Transverse colon (tissue), 4 donors: ENCODE results near the gene COPS8. TPM values are rescaled to one million over a fixed set of nuclear protein-coding genes. Genes with fewer than 3 reads are reported as not detected.

Experiments used
- DNase-seq: peaks from one replicate; pipeline ENCODE4 v3.0.0-alpha.2; 2019
- H3K27ac ChIP-seq, 4 donors: fragments of 200-600 bp; sonication (generic); 2 replicates each; pipeline ENCODE4 v1.5.1; 2016 to 2018; ENCODE audit warnings: inconsistent platforms in 4 of 4
- H3K27me3 ChIP-seq: fragments of 200-600 bp; sonication (generic); 2 replicates; pipeline ENCODE4 v1.5.1; 2017; ENCODE audit warnings: inconsistent platforms
- H3K36me3 ChIP-seq, 4 donors: fragments of 200-600 bp; sonication (generic); 2 replicates each; pipeline ENCODE4 v1.5.1; 2017 to 2019; ENCODE audit warnings: inconsistent platforms in 4 of 4
- H3K4me1 ChIP-seq, 4 donors: fragments of 200-600 bp; sonication (generic); 2 replicates each; pipeline ENCODE4 v1.5.1; 2017 to 2020; ENCODE audit warnings: inconsistent platforms in 4 of 4
- H3K4me3 ChIP-seq, 4 donors: fragments of 200-600 bp; sonication (generic); 1 replicate in 1 of 4; 2 replicates in 3 of 4; pipeline versions ENCODE4 v1.5.1 to v1.6.1; 2017 to 2019; ENCODE audit warnings: inconsistent platforms in 4 of 4
- H3K9me3 ChIP-seq, 2 donors: fragments of 200-600 bp; sonication (generic); 2 replicates each; pipeline ENCODE4 v1.5.1; 2017 to 2019; ENCODE audit warnings: inconsistent platforms in 2 of 2
- EP300 ChIP-seq: sonication (generic); formaldehyde crosslinking; IDR thresholded peaks from one replicate; pipeline ENCODE4 v1.6.1; 2017; ENCODE audit warnings: antibody characterized with exemption, low read depth
- POLR2A ChIP-seq: fragments of 450-650 bp; IDR thresholded peaks from one replicate; pipeline ENCODE4 v1.6.1; 2016; ENCODE audit warnings: antibody characterized with exemption, mild to moderate bottlenecking, moderate library complexity
- POLR2AphosphoS5 ChIP-seq, 3 donors: sonication (generic); formaldehyde crosslinking; IDR thresholded peaks; one replicate each; pipeline ENCODE4 v1.6.1; 2016; ENCODE audit warnings: antibody characterized with exemption in 3 of 3
- WGBS, 2 donors: methylation state at CpG; one replicate each; pipeline ENCODE4 v1.1.5; 2018; ENCODE audit warnings: low coverage in 1 of 2; 5-methylcytosine and 5-hydroxymethylcytosine counted together
- in situ Hi-C, 4 donors: fragments of 200-750 bp; cut with MboI; loops; one replicate each; pipeline versions ENCODE4 v1.15.0 to v1.15.1; 2017; ENCODE audit warnings: low sequenced_read_pairs in 3 of 4, low pct_ligation_motif_present in 1 of 4, low pct_unique_long_range_greater_than_20kb in 1 of 4
- intact Hi-C: fragments of 100-400 bp; cut with DNase I; formaldehyde crosslinking; loops from one replicate; pipeline ENCODE4 v1.15.1; 2023; ENCODE audit warnings: low total_unique reads
- total RNA-seq, 4 donors: library from RNA; depleted of rRNA; stranded (reverse); fragments of >200 nt; gene quantifications; one replicate each; pipeline ENCODE4 v1.1.0, GENCODE V29; 2016
- TF ChIP-seq, protein P1 (sequence below), 5 experiments: fragments of 200-600 bp in 3 of 5; fragments of 450-650 bp in 2 of 5; sonication (generic) in 3 of 5; IDR thresholded peaks; 1 replicate in 2 of 5; 2 replicates in 3 of 5; pipeline ENCODE4 v1.5.1; 2016 to 2017; ENCODE audit warnings: antibody characterized with exemption in 5 of 5, inconsistent platforms in 3 of 5, mild to moderate bottlenecking in 2 of 5, moderate library complexity in 1 of 5

Gene COPS8
- total RNA-seq, 4 donors from 2014 or later = 10.3 to 43.0 (median 35.4) TPM

GRCh38 chr2:237143118-237143517 lies 57.4 kb downstream of the COPS8 start:
- no peaks in the 10 kb centered on the region for H3K4me1 ChIP-seq
- intact Hi-C loops (no loop called here), in situ Hi-C loops (no loop called here)
- peak overlapping the region in 3 of 4 donors; percentile 15 to 66 (median 53) for H3K27ac ChIP-seq
- H3K36me3 ChIP-seq = no peaks in the 10 kb centered on the region
- H3K9me3 ChIP-seq = peaks cover 15 to 18% of the 10 kb centered on the region in 2 donors
- DNase-seq = no peak
- 60 to 69% methylated on average over 1 to 2 of the region's 2 CpGs for WGBS, 2 donors
- no peak overlapping the region for H3K4me3 ChIP-seq
- no peaks in the 10 kb centered on the region for H3K27me3 ChIP-seq
- TF ChIP-seq, protein P1, sequence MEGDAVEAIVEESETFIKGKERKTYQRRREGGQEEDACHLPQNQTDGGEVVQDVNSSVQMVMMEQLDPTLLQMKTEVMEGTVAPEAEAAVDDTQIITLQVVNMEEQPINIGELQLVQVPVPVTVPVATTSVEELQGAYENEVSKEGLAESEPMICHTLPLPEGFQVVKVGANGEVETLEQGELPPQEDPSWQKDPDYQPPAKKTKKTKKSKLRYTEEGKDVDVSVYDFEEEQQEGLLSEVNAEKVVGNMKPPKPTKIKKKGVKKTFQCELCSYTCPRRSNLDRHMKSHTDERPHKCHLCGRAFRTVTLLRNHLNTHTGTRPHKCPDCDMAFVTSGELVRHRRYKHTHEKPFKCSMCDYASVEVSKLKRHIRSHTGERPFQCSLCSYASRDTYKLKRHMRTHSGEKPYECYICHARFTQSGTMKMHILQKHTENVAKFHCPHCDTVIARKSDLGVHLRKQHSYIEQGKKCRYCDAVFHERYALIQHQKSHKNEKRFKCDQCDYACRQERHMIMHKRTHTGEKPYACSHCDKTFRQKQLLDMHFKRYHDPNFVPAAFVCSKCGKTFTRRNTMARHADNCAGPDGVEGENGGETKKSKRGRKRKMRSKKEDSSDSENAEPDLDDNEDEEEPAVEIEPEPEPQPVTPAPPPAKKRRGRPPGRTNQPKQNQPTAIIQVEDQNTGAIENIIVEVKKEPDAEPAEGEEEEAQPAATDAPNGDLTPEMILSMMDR (IDR thresholded peaks at IDR 0.05) = no peak
- no peak for TF ChIP-seq POLR2AphosphoS5 (IDR thresholded peaks at IDR 0.05)
- no peak for TF ChIP-seq EP300
- TF ChIP-seq POLR2A = no peak

DNA sequence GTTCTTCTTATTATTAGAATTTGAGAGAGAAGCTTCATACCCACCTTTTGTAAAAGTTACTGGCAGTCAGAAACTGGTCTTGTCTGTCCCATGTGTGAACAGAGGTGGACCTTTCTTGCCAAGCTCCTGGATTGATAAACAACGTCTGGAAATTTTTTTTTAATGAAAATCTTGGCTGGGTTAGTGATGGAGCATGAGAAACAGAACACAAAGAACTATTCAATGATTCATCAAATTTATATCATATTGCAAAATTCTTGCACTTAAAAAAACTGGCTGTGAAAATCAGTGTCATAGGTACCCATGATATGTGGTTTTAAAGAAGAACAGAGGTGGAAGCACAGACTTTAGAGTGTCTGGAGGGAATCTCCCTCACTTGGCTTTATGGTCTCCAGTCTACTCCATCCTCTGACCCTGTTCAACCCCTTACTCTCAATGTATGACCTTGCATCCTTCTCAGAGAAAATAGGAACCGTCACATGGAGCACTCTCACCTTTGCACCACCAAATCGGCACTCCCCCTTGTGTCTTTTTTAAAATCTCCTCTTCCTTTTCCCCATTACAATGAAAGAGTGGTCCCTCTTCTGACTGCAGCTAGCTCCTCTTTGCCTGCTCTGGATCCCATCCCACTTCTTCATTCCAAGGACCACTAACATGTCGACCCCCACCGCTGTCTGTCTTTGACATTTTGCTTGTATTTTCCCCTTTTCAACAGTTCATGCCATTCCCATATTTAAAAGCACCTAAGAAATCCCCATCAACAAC lies 58.2 kb downstream of the COPS8 start:
- H3K27ac ChIP-seq = peak overlapping the region in 2 of 4 donors; percentile 53 to 66

DNA sequence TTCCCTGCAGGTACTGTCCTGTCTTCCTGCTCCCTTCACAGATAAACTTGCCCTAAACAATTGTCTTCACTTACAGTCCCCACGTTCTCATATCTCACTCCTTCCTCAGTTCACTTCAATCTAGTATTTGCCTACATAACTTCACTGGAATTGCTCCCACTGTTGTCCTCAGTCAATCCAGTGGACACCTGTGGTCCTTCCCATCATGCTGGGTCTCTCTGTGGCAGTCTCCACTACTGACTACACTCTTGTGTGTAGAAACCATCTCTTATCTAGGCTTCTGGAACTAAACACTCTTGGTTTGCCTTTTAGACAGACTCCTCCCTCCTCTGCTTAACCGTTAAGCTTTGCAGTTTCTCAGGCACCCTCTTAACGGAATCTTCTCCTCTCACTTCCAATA lies 58.8 kb downstream of the COPS8 start:
- no peak overlapping the region for H3K4me3 ChIP-seq
- intact Hi-C loops (no loop called here), in situ Hi-C loops (no loop called here)
- peaks cover 15 to 19% of the 10 kb centered on the region in 2 donors for H3K9me3 ChIP-seq
- no peaks in the 10 kb centered on the region for H3K4me1 ChIP-seq
- H3K36me3 ChIP-seq = no peaks in the 10 kb centered on the region
- no peak for DNase-seq
- H3K27ac ChIP-seq = peak overlapping the region in 2 of 4 donors; percentile 4 to 49
- TF ChIP-seq, protein P1 (IDR thresholded peaks at IDR 0.05) = no peak
- no peak for TF ChIP-seq POLR2A
- 75 to 91% methylated on average over 3 of the region's 3 CpGs for WGBS, 2 donors
- no peaks in the 10 kb centered on the region for H3K27me3 ChIP-seq

More for the DNA sequence above, 58.2 kb downstream of the COPS8 start:
- Histone ChIP-seq H3K27me3 (no peaks in the 10 kb centered on the region), H3K9me3 (peaks cover 15 to 19% of the 10 kb centered on the region in 2 donors), H3K4me3 (no peak overlapping the region), H3K4me1 (no peaks in the 10 kb centered on the region), H3K36me3 (no peaks in the 10 kb centered on the region)
- intact Hi-C loops = no loop called here
- no peak for DNase-seq
- TF ChIP-seq POLR2AphosphoS5 (IDR thresholded peaks at IDR 0.05) (peak in 1 of 3 donors; percentile 31), EP300 (no peak)
- in situ Hi-C loops = no loop called here
- 74 to 77% methylated on average over 5 of the region's 5 CpGs for WGBS, 2 donors

DNA sequence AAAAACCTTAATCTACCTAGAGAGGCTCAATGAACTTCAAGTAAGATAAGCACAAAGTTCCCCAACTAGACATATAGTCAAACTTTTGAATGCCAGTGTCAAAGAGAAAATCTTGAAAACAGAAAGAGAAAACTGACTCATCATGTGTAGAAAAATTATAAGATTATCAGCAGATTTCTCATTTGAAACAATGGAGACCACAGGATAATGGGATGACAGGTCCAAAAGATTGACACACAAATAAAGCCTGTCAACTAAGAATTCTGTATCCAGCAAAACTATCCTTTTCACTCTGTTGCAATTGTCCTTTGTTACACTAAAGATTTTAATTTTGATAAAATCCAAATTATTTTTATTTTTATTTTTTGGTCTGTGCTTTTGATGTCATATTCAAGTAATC lies 61.6 kb downstream of the COPS8 start:
- no peak for DNase-seq
- no peaks in the 10 kb centered on the region for H3K36me3 ChIP-seq
- in situ Hi-C loops = no loop called here

More for the DNA sequence above, 61.6 kb downstream of the COPS8 start:
- Histone ChIP-seq H3K9me3 (peaks cover 15 to 19% of the 10 kb centered on the region in 2 donors), H3K27ac (no peak overlapping the region), H3K4me1 (no peaks in the 10 kb centered on the region), H3K4me3 (no peak overlapping the region), H3K27me3 (no peaks in the 10 kb centered on the region)
- TF ChIP-seq POLR2AphosphoS5 (IDR thresholded peaks at IDR 0.05) (no peak), POLR2A (no peak), EP300 (no peak)
- TF ChIP-seq, protein P1 (IDR thresholded peaks at IDR 0.05) = no peak
- intact Hi-C loops = no loop called here
